HepG2 (cell line): ENCODE results near the gene CIBAR2. TPM values are rescaled to one million over a fixed set of nuclear protein-coding genes. Genes with fewer than 3 reads are reported as not detected.

Experiments used
- AKNA ChIP-seq: sonication (generic); formaldehyde crosslinking; IDR thresholded peaks from 2 replicates; pipeline ENCODE4 v1.4.0; 2020; ENCODE audit warnings: missing genetic modification reagents, borderline replicate concordance
- CBX2 ChIP-seq, 2 experiments: fragments of 200-600 bp in 1 of 2; sonication (generic); formaldehyde crosslinking in 1 of 2; IDR thresholded peaks; 2 replicates each; pipeline versions ENCODE4 v1.7.0 to v1.8.1; 2018 to 2022; ENCODE audit warnings: low read depth in 2 of 2, low read length in 1 of 2, mild to moderate bottlenecking in 1 of 2, missing genetic modification reagents in 1 of 2
- CREBL2 ChIP-seq: sonication (generic); formaldehyde crosslinking; IDR thresholded peaks from 2 replicates; pipeline ENCODE4 v1.8.1; 2023; ENCODE audit warnings: missing genetic modification reagents, mild to moderate bottlenecking, borderline replicate concordance
- DPF2 ChIP-seq: sonication (generic); formaldehyde crosslinking; IDR thresholded peaks from 2 replicates; pipeline ENCODE4 v1.4.0; 2020; ENCODE audit warnings: mild to moderate bottlenecking, low read depth, missing genetic modification reagents, borderline replicate concordance
- LRRFIP1 ChIP-seq: sonication (generic); formaldehyde crosslinking; conservative IDR thresholded peaks from 2 replicates; pipeline ENCODE4 v1.4.0; 2020; ENCODE audit warnings: missing genetic modification reagents
- NFAT5 ChIP-seq: sonication (generic); formaldehyde crosslinking; IDR thresholded peaks from 2 replicates; pipeline ENCODE4 v1.4.0; 2020; ENCODE audit warnings: missing genetic modification reagents
- WIZ ChIP-seq: sonication (generic); formaldehyde crosslinking; IDR thresholded peaks from 2 replicates; pipeline ENCODE4 v1.5.1; 2020; ENCODE audit warnings: mild to moderate bottlenecking, missing genetic modification reagents
- ZBTB46 ChIP-seq: sonication (generic); formaldehyde crosslinking; IDR thresholded peaks from 2 replicates; pipeline ENCODE4 v1.4.0; 2020; ENCODE audit warnings: mild to moderate bottlenecking, missing genetic modification reagents, borderline replicate concordance
- ZNF143 ChIP-seq: sonication (generic); formaldehyde crosslinking; IDR thresholded peaks from 2 replicates; pipeline ENCODE4 v1.4.0; 2020; ENCODE audit warnings: missing genetic modification reagents
- ZNF33A ChIP-seq: sonication (generic); formaldehyde crosslinking; IDR thresholded peaks from 2 replicates; pipeline ENCODE4 v1.5.1; 2020; ENCODE audit warnings: missing genetic modification reagents, mild to moderate bottlenecking, moderate library complexity, borderline replicate concordance
- ZNF607 ChIP-seq: sonication (generic); formaldehyde crosslinking; IDR thresholded peaks from 2 replicates; pipeline ENCODE4 v1.5.1; 2020; ENCODE audit warnings: missing genetic modification reagents, mild to moderate bottlenecking, borderline replicate concordance
- ZNF652 ChIP-seq: IDR thresholded peaks from 2 replicates; pipeline ENCODE4 v1.6.1; 2016; ENCODE audit warnings: low read depth, borderline replicate concordance
- polyA plus RNA-seq, 8 experiments: library from polyadenylated mRNA; depleted of rRNA in 3 of 8; stranded (reverse) in 7 of 8; unstranded in 1 of 8; fragments of >200 nt; fragmentation: Illumina TruSeq in 4 of 8; extraction: Trizol in 4 of 8; gene quantifications; 2 replicates each; pipeline versions ENCODE4 v1.2.1 to v1.2.3, GENCODE V29; 2011 to 2016; ENCODE audit warnings: low read depth in 4 of 8, missing spikeins in 1 of 8, mixed read lengths in 1 of 8; ENCODE audit not compliant: insufficient read depth in 1 of 8
- total RNA-seq, 5 experiments: library from RNA; depleted of rRNA; stranded (reverse); fragments of >200 nt; fragmentation: Illumina TruSeq; extraction: Trizol; gene quantifications; 2 replicates each; pipeline ENCODE4 v1.2.3, GENCODE V29; 2016; ENCODE audit warnings: low read depth in 1 of 5

CIBAR2 gene
- total and polyA plus RNA-seq, 2 of the 13 experiments (the other 11 are each of a cell fraction or from before 2014, with no cell fraction given): not detected

- TF ChIP-seq LRRFIP1 (CRISPR knock-in tag) (no peak), CBX2 (IDR thresholded peaks at IDR 0.05; ENCODE audit: low read depth, low read length) (no peak), CBX2 (CRISPR knock-in tag; IDR thresholded peaks at IDR 0.05; ENCODE audit: low read depth) (no peak), ZNF143 (CRISPR knock-in tag) (peak; percentile 30), ZNF607 (CRISPR knock-in tag) (peak; percentile 76), CREBL2 (CRISPR knock-in tag) (peak; percentile 66; the same call in 1 of the 2 replicates), ZBTB46 (CRISPR knock-in tag) (peak; percentile 89; the same call in 1 of the 2 replicates), ZNF33A (CRISPR knock-in tag) (no peak), NFAT5 (CRISPR knock-in tag) (peak; percentile 94; the same call in 1 of the 2 replicates), ZNF652 (CRISPR knock-in tag) (no peak), WIZ (peak; percentile 35; the same call in 1 of the 2 replicates), DPF2 (peak; percentile 63; the same call in 1 of the 2 replicates), AKNA (CRISPR knock-in tag) (no peak)
These were observed 24.5 kb upstream of the CIBAR2 start (continued) for GRCh38 chr16:85136702-85137322.
